ENCODE results near the gene SOX6.

DNA sequence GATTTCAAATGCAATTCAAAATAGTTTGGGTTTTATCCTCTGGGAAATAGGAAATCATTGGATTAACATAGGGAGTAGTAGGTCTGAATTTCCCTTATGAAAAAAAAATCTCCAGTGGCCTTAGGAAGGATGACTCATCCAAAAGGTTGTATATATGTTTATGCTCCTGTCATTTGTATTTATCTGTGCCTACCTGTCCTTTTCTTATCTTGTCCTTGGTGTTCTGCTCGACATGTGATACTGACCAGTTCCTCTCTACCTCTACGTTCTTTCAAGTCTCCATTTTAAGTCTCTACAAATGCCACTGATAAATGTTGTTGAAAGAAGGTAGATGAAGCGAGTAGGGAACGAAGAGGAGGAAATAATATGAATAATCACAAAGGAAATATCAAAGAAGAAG is 3.0 kb upstream of the SOX6 start:
- TF ChIP-seq, protein P1, sequence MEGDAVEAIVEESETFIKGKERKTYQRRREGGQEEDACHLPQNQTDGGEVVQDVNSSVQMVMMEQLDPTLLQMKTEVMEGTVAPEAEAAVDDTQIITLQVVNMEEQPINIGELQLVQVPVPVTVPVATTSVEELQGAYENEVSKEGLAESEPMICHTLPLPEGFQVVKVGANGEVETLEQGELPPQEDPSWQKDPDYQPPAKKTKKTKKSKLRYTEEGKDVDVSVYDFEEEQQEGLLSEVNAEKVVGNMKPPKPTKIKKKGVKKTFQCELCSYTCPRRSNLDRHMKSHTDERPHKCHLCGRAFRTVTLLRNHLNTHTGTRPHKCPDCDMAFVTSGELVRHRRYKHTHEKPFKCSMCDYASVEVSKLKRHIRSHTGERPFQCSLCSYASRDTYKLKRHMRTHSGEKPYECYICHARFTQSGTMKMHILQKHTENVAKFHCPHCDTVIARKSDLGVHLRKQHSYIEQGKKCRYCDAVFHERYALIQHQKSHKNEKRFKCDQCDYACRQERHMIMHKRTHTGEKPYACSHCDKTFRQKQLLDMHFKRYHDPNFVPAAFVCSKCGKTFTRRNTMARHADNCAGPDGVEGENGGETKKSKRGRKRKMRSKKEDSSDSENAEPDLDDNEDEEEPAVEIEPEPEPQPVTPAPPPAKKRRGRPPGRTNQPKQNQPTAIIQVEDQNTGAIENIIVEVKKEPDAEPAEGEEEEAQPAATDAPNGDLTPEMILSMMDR (IDR thresholded peaks at IDR 0.05; ENCODE audit: extremely low read depth in 1 of 2, insufficient read depth in 1 of 2, low read depth in 1 of 2, low read length in 2 of 2) = no peak
- TF ChIP-seq POLR2AphosphoS5 (IDR thresholded peaks at IDR 0.05; ENCODE audit: insufficient read depth, low read depth, low read length) = no peak
- no peak for TF ChIP-seq POLR2A (IDR thresholded peaks at IDR 0.05; ENCODE audit: low read depth, low read length)
- no peak for TF ChIP-seq EZH2 (IDR thresholded peaks at IDR 0.05; ENCODE audit: borderline replicate concordance, low read depth, low read length, severe bottlenecking)
- TF ChIP-seq, protein P2, sequence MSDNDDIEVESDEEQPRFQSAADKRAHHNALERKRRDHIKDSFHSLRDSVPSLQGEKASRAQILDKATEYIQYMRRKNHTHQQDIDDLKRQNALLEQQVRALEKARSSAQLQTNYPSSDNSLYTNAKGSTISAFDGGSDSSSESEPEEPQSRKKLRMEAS (IDR thresholded peaks at IDR 0.05; ENCODE audit: insufficient read depth, insufficient read length) = no peak
